ENCODE measurements around the gene CISD2. TPM values are rescaled to one million over a fixed set of nuclear protein-coding genes. Genes with fewer than 3 reads are reported as not detected.

Gene CISD2

Small RNA genes lying within 50 kb of the gene (small RNA-seq; reads per million reads assigned to genes)
- not detected for gene RNU7-151P (ENCODE audit: insufficient read depth)
